A673 (cell line): ENCODE measurements around the gene SMURF1.

Experiments
- CTCF ChIP-seq: fragments of 300-800, 200-600 bp; sonication (generic); conservative IDR thresholded peaks from 2 replicates; pipeline ENCODE4 v1.5.1; 2017; ENCODE audit warnings: low read depth, mild to moderate bottlenecking, antibody characterized with exemption, low read length, moderate library complexity, mixed read lengths
- EZH2 ChIP-seq: fragments of 200-600 bp; sonication (generic); IDR thresholded peaks from 2 replicates; pipeline ENCODE4 v1.6.1; 2017; ENCODE audit warnings: borderline replicate concordance, low read depth, mild to moderate bottlenecking, mixed read lengths, antibody characterized with exemption, low read length; ENCODE audit not compliant: poor library complexity, severe bottlenecking

GRCh38 chr7:99000904-99001465 is 142.9 kb downstream of the SMURF1 start:
- TF ChIP-seq CTCF (no peak), EZH2 (no peak)
